Vagina (tissue), 2 donors: ENCODE results near the gene BEST4. TPM values are rescaled to one million over a fixed set of nuclear protein-coding genes. Genes with fewer than 3 reads are reported as not detected.

Experiments used
- DNase-seq, 2 donors: peaks; one replicate each; pipeline ENCODE4 v3.0.0-alpha.2; 2017; ENCODE audit errors: extremely low spot score in 2 of 2
- H3K27ac ChIP-seq: fragments of 200-600 bp; sonication (generic); one replicate; pipeline ENCODE4 v1.5.1; 2019
- H3K27me3 ChIP-seq: fragments of 200-600 bp; sonication (generic); one replicate; pipeline ENCODE4 v1.5.1; 2019
- H3K36me3 ChIP-seq, 2 donors: fragments of 200-600 bp; sonication (generic); one replicate each; pipeline ENCODE4 v1.5.1; 2017 to 2019
- H3K4me1 ChIP-seq: fragments of 200-600 bp; sonication (generic); one replicate; pipeline ENCODE4 v1.5.1; 2019
- H3K4me3 ChIP-seq, 2 donors: fragments of 200-600 bp; sonication (generic); 1 replicate in 1 of 2; 2 replicates in 1 of 2; pipeline ENCODE4 v1.5.1; 2016 to 2019
- H3K9me3 ChIP-seq: fragments of 200-600 bp; sonication (generic); one replicate; pipeline ENCODE4 v1.5.1; 2019
- CTCF ChIP-seq, 3 experiments: fragments of 450-650 bp in 2 of 3; fragments of 200-600 bp in 1 of 3; sonication (generic) in 1 of 3; IDR thresholded peaks; one replicate each; pipeline ENCODE4 v1.5.1; 2017 to 2019; ENCODE audit warnings: antibody characterized with exemption in 3 of 3, mild to moderate bottlenecking in 2 of 3, moderate library complexity in 2 of 3
- POLR2A ChIP-seq, 2 donors: fragments of 450-650 bp; IDR thresholded peaks; one replicate each; pipeline ENCODE4 v1.6.1; 2017; ENCODE audit warnings: antibody characterized with exemption in 2 of 2, mild to moderate bottlenecking in 2 of 2, moderate library complexity in 2 of 2
- POLR2AphosphoS5 ChIP-seq, 2 donors: sonication (generic); formaldehyde crosslinking; IDR thresholded peaks; one replicate each; pipeline ENCODE4 v1.9.0; 2017; ENCODE audit warnings: antibody characterized with exemption in 2 of 2, mild to moderate bottlenecking in 2 of 2, low read depth in 1 of 2; ENCODE audit not compliant: insufficient read depth in 1 of 2
- intact Hi-C: fragments of 100-400 bp; cut with DNase I; formaldehyde crosslinking; loops from one replicate; pipeline ENCODE4 v1.15.1; 2023
- total RNA-seq: library from RNA; depleted of rRNA; stranded (reverse); fragments of >200 nt; gene quantifications from one replicate; pipeline ENCODE4 v1.2.3, GENCODE V29; 2016

The BEST4 gene
- total RNA-seq, 1 donor from 2014 or later = not detected

- intact Hi-C loops = no loop called here
- DNase-seq = no peak
Observed at GRCh38 chr1:44792736-44793502, 4.9 kb upstream of the BEST4 start.

GRCh38 chr1:44790968-44791801, 3.2 kb upstream of the BEST4 start:
- intact Hi-C loops = no loop called here
- Histone ChIP-seq H3K4me1 (peaks cover 5% of the 10 kb centered on the region), H3K9me3 (no peaks in the 10 kb centered on the region), H3K27me3 (no peaks in the 10 kb centered on the region), H3K4me3 (no peak overlapping the region), H3K36me3 (no peaks in the 10 kb centered on the region), H3K27ac (no peak overlapping the region)
- TF ChIP-seq POLR2AphosphoS5 (IDR thresholded peaks at IDR 0.05; ENCODE audit: insufficient read depth in 1 of 2, low read depth in 1 of 2) (no peak), POLR2A (IDR thresholded peaks at IDR 0.05) (no peak), CTCF (IDR thresholded peaks at IDR 0.05) (no peak)
- no peak for DNase-seq

More at GRCh38 chr1:44792736-44793502, 4.9 kb upstream of the BEST4 start:
- no peaks in the 10 kb centered on the region for H3K9me3 ChIP-seq
- TF ChIP-seq POLR2A (IDR thresholded peaks at IDR 0.05) (no peak), POLR2AphosphoS5 (IDR thresholded peaks at IDR 0.05; ENCODE audit: insufficient read depth in 1 of 2, low read depth in 1 of 2) (no peak), CTCF (IDR thresholded peaks at IDR 0.05) (no peak)
- no peaks in the 10 kb centered on the region for H3K36me3 ChIP-seq
- no peaks in the 10 kb centered on the region for H3K27me3 ChIP-seq
- H3K27ac ChIP-seq = no peak overlapping the region
- no peaks in the 10 kb centered on the region for H3K4me1 ChIP-seq
- H3K4me3 ChIP-seq = no peak overlapping the region

GRCh38 chr1:44787506-44787905, 464 bp downstream of the BEST4 start:
- H3K4me3 ChIP-seq = no peak overlapping the region
- H3K4me1 ChIP-seq = peaks cover 33% of the 10 kb centered on the region
- H3K9me3 ChIP-seq = no peaks in the 10 kb centered on the region
- no peak overlapping the region for H3K27ac ChIP-seq
- no peaks in the 10 kb centered on the region for H3K36me3 ChIP-seq
- no peaks in the 10 kb centered on the region for H3K27me3 ChIP-seq
- DNase-seq = no peak
- TF ChIP-seq POLR2AphosphoS5 (IDR thresholded peaks at IDR 0.05; ENCODE audit: insufficient read depth in 1 of 2, low read depth in 1 of 2) = no peak
- TF ChIP-seq CTCF (IDR thresholded peaks at IDR 0.05) = no peak
- no peak for TF ChIP-seq POLR2A (IDR thresholded peaks at IDR 0.05)
- intact Hi-C loops = loop anchor here (5.0 kb wide), 1 partner anchor 200 kb away; the partner anchor contains the start of gene EIF2B3

DNA sequence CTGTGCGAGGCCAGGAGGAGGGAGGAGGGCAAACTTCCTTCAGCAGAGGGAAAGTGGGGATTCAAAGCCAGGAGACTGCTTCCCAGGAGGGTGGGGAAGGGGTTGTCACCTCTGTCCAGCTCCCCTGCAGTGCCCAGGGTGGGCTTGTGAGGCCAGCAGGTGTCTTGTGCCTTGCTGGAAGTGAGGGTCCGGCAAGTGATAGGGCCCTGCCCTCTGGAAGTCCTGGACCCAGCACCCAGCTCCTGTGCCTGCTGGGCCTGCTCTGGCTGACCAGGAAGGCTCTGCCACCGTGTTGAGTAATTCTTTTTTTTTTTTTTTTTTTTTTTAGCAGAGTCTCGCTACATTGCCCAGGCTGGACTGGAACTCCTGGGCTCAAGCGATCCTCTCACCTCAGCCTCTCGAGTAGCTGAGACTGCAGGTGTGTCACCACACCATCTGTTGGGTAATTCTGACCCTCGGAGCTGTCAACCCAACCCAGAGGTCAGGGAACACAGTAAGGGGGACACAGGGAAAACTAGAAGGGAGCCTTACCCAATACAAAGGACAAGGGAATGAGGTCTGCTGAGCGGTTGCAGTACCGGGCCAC, 1.0 kb downstream of the BEST4 start:
- H3K4me3 ChIP-seq = peak overlapping the region; percentile 48 to 66
- DNase-seq = no peak
- no peaks in the 10 kb centered on the region for H3K36me3 ChIP-seq
- TF ChIP-seq CTCF (IDR thresholded peaks at IDR 0.05) (no peak), POLR2AphosphoS5 (IDR thresholded peaks at IDR 0.05; ENCODE audit: insufficient read depth in 1 of 2, low read depth in 1 of 2) (no peak), POLR2A (IDR thresholded peaks at IDR 0.05) (no peak)
- H3K27me3 ChIP-seq = no peaks in the 10 kb centered on the region
- H3K27ac ChIP-seq = peak overlapping the region; percentile 66
- intact Hi-C loops = loop anchor here (5.0 kb wide), 1 partner anchor 200 kb away; the partner anchor contains the start of gene EIF2B3
- peaks cover 33% of the 10 kb centered on the region for H3K4me1 ChIP-seq
- H3K9me3 ChIP-seq = no peaks in the 10 kb centered on the region
